ENCODE data around the gene PDZD2. TPM values are rescaled to one million over a fixed set of nuclear protein-coding genes. Genes with fewer than 3 reads are reported as not detected.

Gene PDZD2
- total RNA-seq, 3 donors from 2014 or later (not counting 1 experiment from before 2014, with no cell fraction given), result 0.50 to 1.3 (median 0.66) TPM

GRCh38 chr5:31614151-31615020, 24.5 kb upstream of the PDZD2 start:
- Mint-ChIP-seq H3K4me3 (no peak overlapping the region), H3K9me3 (no peaks in the 10 kb centered on the region), H3K27me3 (ENCODE audit: low read depth in 2 of 2) (peaks cover 10 to 16% of the 10 kb centered on the region in 2 donors), H3K36me3 (no peaks in the 10 kb centered on the region), H3K27ac (no peak overlapping the region), H3K4me1 (peaks cover 8 to 18% of the 10 kb centered on the region in 2 donors)
- Histone ChIP-seq H3K4me3 (ENCODE audit: low read length) (no peak overlapping the region), H3K27ac (ENCODE audit: low read length) (no peak overlapping the region), H3K36me3 (ENCODE audit: control insufficient read depth, insufficient read depth, low read length) (no peaks in the 10 kb centered on the region), H3K27me3 (ENCODE audit: control insufficient read depth, insufficient read depth, low read length) (no peaks in the 10 kb centered on the region), H3K4me1 (ENCODE audit: control insufficient read depth, insufficient read depth, low read length) (peaks cover 19% of the 10 kb centered on the region), H3K9me3 (ENCODE audit: control insufficient read depth, insufficient read depth, low read length) (no peaks in the 10 kb centered on the region)
- ATAC-seq (no peak), DNase-seq (no peak)
- intact Hi-C loops (cut with micrococcal nuclease), result no loop called here
- no peak for TF ChIP-seq CTCF (IDR thresholded peaks at IDR 0.05)
- 34% methylated on average over 9 of the region's 11 CpGs for WGBS (ENCODE audit: insufficient coverage)

GRCh38 chr5:31617867-31618266, 21.1 kb upstream of the PDZD2 start:
- no peaks in the 10 kb centered on the region for H3K27me3 ChIP-seq (ENCODE audit: control insufficient read depth, insufficient read depth, low read length)
- no peaks in the 10 kb centered on the region for H3K9me3 ChIP-seq (ENCODE audit: control insufficient read depth, insufficient read depth, low read length)
- DNase-seq, result no peak
- intact Hi-C loops (cut with micrococcal nuclease), result no loop called here
- 13% methylated on average over 5 of the region's 5 CpGs for WGBS (ENCODE audit: insufficient coverage)
- H3K4me3 ChIP-seq (ENCODE audit: low read length), result no peak overlapping the region
- H3K4me1 Mint-ChIP-seq, result peaks cover 9 to 19% of the 10 kb centered on the region in 2 donors
- peak overlapping the region; percentile 62 for H3K4me3 Mint-ChIP-seq
- H3K27me3 Mint-ChIP-seq (ENCODE audit: low read depth in 2 of 2), result peaks cover 10 to 16% of the 10 kb centered on the region in 2 donors
- peak overlapping the region in 1 of 2 donors; percentile 59 for H3K27ac Mint-ChIP-seq
- H3K9me3 Mint-ChIP-seq, result no peaks in the 10 kb centered on the region
- no peak overlapping the region for H3K27ac ChIP-seq (ENCODE audit: low read length)
- H3K36me3 ChIP-seq (ENCODE audit: control insufficient read depth, insufficient read depth, low read length), result no peaks in the 10 kb centered on the region
- H3K36me3 Mint-ChIP-seq, result no peaks in the 10 kb centered on the region
- H3K4me1 ChIP-seq (ENCODE audit: control insufficient read depth, insufficient read depth, low read length), result peaks cover 21% of the 10 kb centered on the region
- no peak for TF ChIP-seq CTCF (IDR thresholded peaks at IDR 0.05)
- ATAC-seq, result peak; percentile 52 to 76 (median 55)

GRCh38 chr5:31620026-31620425, 18.9 kb upstream of the PDZD2 start:
- H3K36me3 ChIP-seq (ENCODE audit: control insufficient read depth, insufficient read depth, low read length), result no peaks in the 10 kb centered on the region
- H3K27ac Mint-ChIP-seq, result no peak overlapping the region
- peaks cover 25% of the 10 kb centered on the region for H3K4me1 ChIP-seq (ENCODE audit: control insufficient read depth, insufficient read depth, low read length)
- H3K4me3 Mint-ChIP-seq, result no peak overlapping the region
- peaks cover 15 to 30% of the 10 kb centered on the region in 2 donors for H3K4me1 Mint-ChIP-seq
- H3K9me3 Mint-ChIP-seq, result no peaks in the 10 kb centered on the region
- no peaks in the 10 kb centered on the region for H3K9me3 ChIP-seq (ENCODE audit: control insufficient read depth, insufficient read depth, low read length)
- no peaks in the 10 kb centered on the region for H3K36me3 Mint-ChIP-seq
- no peaks in the 10 kb centered on the region for H3K27me3 ChIP-seq (ENCODE audit: control insufficient read depth, insufficient read depth, low read length)
- H3K4me3 ChIP-seq (ENCODE audit: low read length), result no peak overlapping the region
- no peak for ATAC-seq
- intact Hi-C loops (cut with micrococcal nuclease), result no loop called here
- no peak overlapping the region for H3K27ac ChIP-seq (ENCODE audit: low read length)
- no peak for DNase-seq
- H3K27me3 Mint-ChIP-seq (ENCODE audit: low read depth in 2 of 2), result peaks cover 4 to 16% of the 10 kb centered on the region in 2 donors
- WGBS (ENCODE audit: insufficient coverage), result 94% methylated on average over 4 of the region's 4 CpGs
- no peak for TF ChIP-seq CTCF (IDR thresholded peaks at IDR 0.05)

Data from natural killer cell (primary cell).